Erythroblast (primary cell): ENCODE data around the gene USP15.

Source experiments
- GATA1 ChIP-seq: IDR thresholded peaks from 2 replicates; pipeline ENCODE4 v1.6.1; 2011; ENCODE audit warnings: low read depth, mild to moderate bottlenecking, control low read depth, low read length, moderate library complexity
- POLR2A ChIP-seq: IDR thresholded peaks from 2 replicates; pipeline ENCODE4 v1.6.1; 2011; ENCODE audit warnings: mild to moderate bottlenecking, low read length

- TF ChIP-seq POLR2A (no peak), GATA1 (no peak)
Measured at GRCh38 chr12:62211510-62211909, 48.7 kb upstream of the USP15 start.
